ENCODE measurements around the gene NEDD4. TPM values are rescaled to one million over a fixed set of nuclear protein-coding genes. Genes with fewer than 3 reads are reported as not detected.
"Not testable (repeated sequence)": the region's sequence is repeated elsewhere in the genome, so short reads cannot be mapped to it uniquely, and the experiment has no call there.

NEDD4 gene
- total and polyA plus RNA-seq, 10 of the 15 experiments (the other 5 are each of a cell fraction or from before 2014, with no cell fraction given), result 1.3 to 7.7 (median 4.4) TPM

DNA sequence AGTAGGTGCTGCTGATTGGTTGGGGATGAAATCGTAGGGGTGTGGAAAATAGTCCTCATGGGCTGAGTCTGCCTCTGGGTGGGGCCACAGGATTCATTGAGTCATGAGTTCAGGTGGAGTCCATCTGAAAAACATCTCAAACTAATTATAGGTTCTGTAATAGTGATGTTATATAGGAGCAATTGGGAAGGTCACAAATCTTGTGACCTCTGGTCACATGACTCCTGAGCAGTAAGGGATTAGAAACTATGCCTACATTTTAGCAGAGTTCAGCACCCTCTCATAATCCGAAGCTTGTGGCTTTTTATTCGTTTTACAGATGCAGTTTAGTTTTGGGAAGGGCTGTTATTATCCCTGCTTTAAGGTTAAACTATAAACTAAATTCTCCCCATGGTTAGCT, 22.9 kb upstream of the NEDD4 start (continued):
- TF ChIP-seq ZNF384 (IDR thresholded peaks at IDR 0.05; ENCODE audit: borderline replicate concordance, low read depth, low read length), result no peak
- TF ChIP-seq KAT2A (conservative IDR thresholded peaks at IDR 0.05; ENCODE audit: control insufficient read depth, low read depth, low read length), result no peak
- TF ChIP-seq, protein P1, sequence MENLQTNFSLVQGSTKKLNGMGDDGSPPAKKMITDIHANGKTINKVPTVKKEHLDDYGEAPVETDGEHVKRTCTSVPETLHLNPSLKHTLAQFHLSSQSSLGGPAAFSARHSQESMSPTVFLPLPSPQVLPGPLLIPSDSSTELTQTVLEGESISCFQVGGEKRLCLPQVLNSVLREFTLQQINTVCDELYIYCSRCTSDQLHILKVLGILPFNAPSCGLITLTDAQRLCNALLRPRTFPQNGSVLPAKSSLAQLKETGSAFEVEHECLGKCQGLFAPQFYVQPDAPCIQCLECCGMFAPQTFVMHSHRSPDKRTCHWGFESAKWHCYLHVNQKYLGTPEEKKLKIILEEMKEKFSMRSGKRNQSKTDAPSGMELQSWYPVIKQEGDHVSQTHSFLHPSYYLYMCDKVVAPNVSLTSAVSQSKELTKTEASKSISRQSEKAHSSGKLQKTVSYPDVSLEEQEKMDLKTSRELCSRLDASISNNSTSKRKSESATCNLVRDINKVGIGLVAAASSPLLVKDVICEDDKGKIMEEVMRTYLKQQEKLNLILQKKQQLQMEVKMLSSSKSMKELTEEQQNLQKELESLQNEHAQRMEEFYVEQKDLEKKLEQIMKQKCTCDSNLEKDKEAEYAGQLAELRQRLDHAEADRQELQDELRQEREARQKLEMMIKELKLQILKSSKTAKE (IDR thresholded peaks at IDR 0.05; ENCODE audit: low read depth, poor library complexity, severe bottlenecking), result no peak
- no peak for TF ChIP-seq NBN (IDR thresholded peaks at IDR 0.05)

DNA sequence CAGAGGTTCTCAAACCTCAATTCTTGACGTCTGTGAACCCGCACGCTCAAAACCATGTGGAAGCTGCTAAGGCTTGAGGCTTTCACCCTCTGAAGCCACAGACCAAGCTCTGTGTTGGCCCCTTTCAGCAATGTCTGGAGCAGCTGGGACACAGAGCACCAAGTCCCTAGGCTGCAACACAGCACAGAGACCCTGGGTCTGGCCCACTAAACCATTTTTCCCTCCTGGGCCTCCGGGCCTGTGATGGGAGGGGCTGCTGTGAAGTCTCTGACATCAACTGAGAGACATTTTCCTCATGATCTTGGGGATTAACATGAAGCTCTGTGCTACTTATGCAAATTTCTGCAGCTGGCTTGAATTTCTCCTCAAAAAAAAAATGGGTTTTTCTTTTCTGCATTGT, 21.3 kb upstream of the NEDD4 start:
- ChIA-PET SMC1A (ENCODE audit: uncharacterized antibody, unreplicated experiment) (no interaction called here), POLR2A (no interaction called here), RAD21 (ENCODE audit: unreplicated experiment) (no interaction called here), CTCF (no interaction called here)
- no peaks in the 10 kb centered on the region for H3K36me3 ChIP-seq (ENCODE audit: control insufficient read depth in 2 of 2, insufficient read depth in 2 of 2, low read length in 1 of 2)
- TF ChIP-seq ZBED1 (IDR thresholded peaks at IDR 0.05; ENCODE audit: borderline replicate concordance) (no peak), ESRRA (IDR thresholded peaks at IDR 0.05; ENCODE audit: low read length) (no peak), KAT2A (conservative IDR thresholded peaks at IDR 0.05; ENCODE audit: control insufficient read depth, low read depth, low read length) (no peak), HDGF (IDR thresholded peaks at IDR 0.05) (no peak), NRF1 (conservative IDR thresholded peaks at IDR 0.05; ENCODE audit: low read depth, low read length) (no peak)
- no peaks in the 10 kb centered on the region for H3K4me1 ChIP-seq (ENCODE audit: control insufficient read depth, insufficient read depth, low read length)
- H3K9me3 ChIP-seq (replicated peaks; ENCODE audit: control insufficient read depth, insufficient read depth, low read length), result no peaks in the 10 kb centered on the region; the same call in 2 of the 3 replicates
- 72% methylated on average over 4 of the region's 4 CpGs for WGBS (ENCODE audit: insufficient coverage, insufficient replicate concordance, low lambda C conversion rate, missing lambda C conversion rate)
- H3K4me3 ChIP-seq, result no peak overlapping the region
- no peak overlapping the region for H3K9ac ChIP-seq (ENCODE audit: control insufficient read depth, insufficient read depth, low read length)
- intact Hi-C loops (cut with micrococcal nuclease; ENCODE audit: unreplicated experiment), result no loop called here
- H3K27ac ChIP-seq (ENCODE audit: control insufficient read depth, insufficient read depth), result no peak overlapping the region
- ATAC-seq (no peak), DNase-seq (ENCODE audit: low read depth, low spot score) (no peak), FAIRE-seq (no peak)
- no peaks in the 10 kb centered on the region for H3K27me3 ChIP-seq (replicated peaks in 1 of 2; ENCODE audit: control insufficient read depth in 2 of 2, insufficient read depth in 2 of 2, low read length in 1 of 2)
- BruUV-seq (replicated peaks), result no TSS peak
- H3K4me2 ChIP-seq (ENCODE audit: control insufficient read depth, insufficient read depth), result no peak overlapping the region
- no peaks in the 10 kb centered on the region for H4K20me1 ChIP-seq (ENCODE audit: control insufficient read depth, insufficient read depth)
- no peaks in the 10 kb centered on the region for H3K79me2 ChIP-seq (ENCODE audit: control insufficient read depth, insufficient read depth, low read length)
- no peak overlapping the region for H2AFZ ChIP-seq (ENCODE audit: control insufficient read depth, low read depth, low read length)
- in situ Hi-C loops (cut with MboI), result no loop called here

DNA sequence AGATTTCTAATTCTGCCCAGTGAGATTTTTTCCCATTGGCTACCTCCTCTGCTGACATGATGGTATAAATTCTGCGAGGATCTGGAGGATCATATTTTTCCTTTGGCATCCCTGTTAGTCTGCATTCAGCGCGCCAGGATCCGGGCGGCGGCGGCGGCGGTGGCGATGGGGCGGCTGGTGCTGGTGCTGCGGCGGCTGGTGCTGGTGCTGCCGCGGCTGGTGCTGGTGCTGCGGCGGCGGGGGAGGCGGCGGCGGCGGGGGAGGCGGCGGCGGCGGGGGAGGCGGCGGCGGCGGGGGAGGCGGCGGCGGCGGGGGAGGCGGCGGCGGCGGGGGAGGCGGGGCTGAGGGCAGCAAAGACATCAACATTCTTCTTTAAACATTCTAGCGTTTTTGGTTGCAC, 13.6 kb upstream of the NEDD4 start:
- H3K27me3 ChIP-seq (replicated peaks in 1 of 2; ENCODE audit: control insufficient read depth in 2 of 2, insufficient read depth in 2 of 2, low read length in 1 of 2); H3K36me3 ChIP-seq (ENCODE audit: control insufficient read depth in 2 of 2, insufficient read depth in 2 of 2, low read length in 1 of 2); H2AFZ ChIP-seq (ENCODE audit: control insufficient read depth, low read depth, low read length); H4K20me1 ChIP-seq (ENCODE audit: control insufficient read depth, insufficient read depth); RAD21 ChIA-PET (ENCODE audit: unreplicated experiment); H3K27ac ChIP-seq (ENCODE audit: control insufficient read depth, insufficient read depth); SMC1A ChIA-PET (ENCODE audit: uncharacterized antibody, unreplicated experiment); H3K4me1 ChIP-seq (ENCODE audit: control insufficient read depth, insufficient read depth, low read length); DNase-seq (ENCODE audit: low read depth, low spot score); H3K9me3 ChIP-seq (replicated peaks; ENCODE audit: control insufficient read depth, insufficient read depth, low read length); ATAC-seq; H3K4me2 ChIP-seq (ENCODE audit: control insufficient read depth, insufficient read depth); FAIRE-seq; in situ Hi-C loops (cut with MboI); H3K9ac ChIP-seq (ENCODE audit: control insufficient read depth, insufficient read depth, low read length); intact Hi-C loops (cut with micrococcal nuclease; ENCODE audit: unreplicated experiment); POLR2A ChIA-PET; CTCF ChIA-PET; H3K79me2 ChIP-seq (ENCODE audit: control insufficient read depth, insufficient read depth, low read length); H3K4me3 ChIP-seq; BruUV-seq (replicated peaks): not testable (repeated sequence)
- whole genome bisulfite sequencing (ENCODE audit: insufficient coverage, insufficient replicate concordance, low lambda C conversion rate, missing lambda C conversion rate), result 88% methylated on average over 2 of the region's 40 CpGs

DNA sequence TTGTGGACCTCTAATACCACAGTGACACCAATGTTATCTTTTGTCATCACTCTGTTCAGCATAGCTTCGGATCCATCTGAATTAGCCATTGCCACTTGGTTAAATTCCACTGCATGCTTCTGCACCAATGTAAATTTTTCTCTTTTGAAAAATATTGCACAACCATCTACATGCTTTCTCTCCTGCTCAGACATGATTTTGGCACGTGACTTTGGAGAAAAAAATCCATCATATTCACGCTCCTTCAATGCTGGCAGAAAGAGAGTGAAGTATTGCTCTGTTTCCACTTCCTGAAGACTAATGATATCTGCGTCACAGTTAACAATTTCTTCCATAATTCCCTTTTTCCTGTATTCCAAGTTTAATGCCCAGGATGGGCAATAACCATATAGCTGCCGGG, 13.0 kb upstream of the NEDD4 start:
- ATAC-seq; intact Hi-C loops (cut with micrococcal nuclease; ENCODE audit: unreplicated experiment); H3K9me3 ChIP-seq (replicated peaks; ENCODE audit: control insufficient read depth, insufficient read depth, low read length); H4K20me1 ChIP-seq (ENCODE audit: control insufficient read depth, insufficient read depth); H3K4me1 ChIP-seq (ENCODE audit: control insufficient read depth, insufficient read depth, low read length); RAD21 ChIA-PET (ENCODE audit: unreplicated experiment); BruUV-seq (replicated peaks); H2AFZ ChIP-seq (ENCODE audit: control insufficient read depth, low read depth, low read length); DNase-seq (ENCODE audit: low read depth, low spot score); FAIRE-seq; H3K36me3 ChIP-seq (ENCODE audit: control insufficient read depth in 2 of 2, insufficient read depth in 2 of 2, low read length in 1 of 2); POLR2A ChIA-PET; H3K79me2 ChIP-seq (ENCODE audit: control insufficient read depth, insufficient read depth, low read length); H3K27me3 ChIP-seq (replicated peaks in 1 of 2; ENCODE audit: control insufficient read depth in 2 of 2, insufficient read depth in 2 of 2, low read length in 1 of 2); H3K27ac ChIP-seq (ENCODE audit: control insufficient read depth, insufficient read depth); CTCF ChIA-PET; H3K4me2 ChIP-seq (ENCODE audit: control insufficient read depth, insufficient read depth); SMC1A ChIA-PET (ENCODE audit: uncharacterized antibody, unreplicated experiment); H3K9ac ChIP-seq (ENCODE audit: control insufficient read depth, insufficient read depth, low read length); H3K4me3 ChIP-seq; in situ Hi-C loops (cut with MboI): not testable (repeated sequence)
- 49% methylated on average over 5 of the region's 5 CpGs for WGBS (ENCODE audit: insufficient coverage, insufficient replicate concordance, low lambda C conversion rate, missing lambda C conversion rate)

Measured in GM12878 (cell line).